Measurements from ENCODE around the gene CHST9.

GRCh38 chr18:27225947-27226481, 40.9 kb upstream of the CHST9 start:
- TF ChIP-seq EP300 (IDR thresholded peaks at IDR 0.05) (no peak), CHD2 (IDR thresholded peaks at IDR 0.05; ENCODE audit: low read length, partially characterized antibody) (no peak), REST (IDR thresholded peaks at IDR 0.05) (no peak)

All from A549 (cell line).